ENCODE measurements around the gene SPATA16.

DNA sequence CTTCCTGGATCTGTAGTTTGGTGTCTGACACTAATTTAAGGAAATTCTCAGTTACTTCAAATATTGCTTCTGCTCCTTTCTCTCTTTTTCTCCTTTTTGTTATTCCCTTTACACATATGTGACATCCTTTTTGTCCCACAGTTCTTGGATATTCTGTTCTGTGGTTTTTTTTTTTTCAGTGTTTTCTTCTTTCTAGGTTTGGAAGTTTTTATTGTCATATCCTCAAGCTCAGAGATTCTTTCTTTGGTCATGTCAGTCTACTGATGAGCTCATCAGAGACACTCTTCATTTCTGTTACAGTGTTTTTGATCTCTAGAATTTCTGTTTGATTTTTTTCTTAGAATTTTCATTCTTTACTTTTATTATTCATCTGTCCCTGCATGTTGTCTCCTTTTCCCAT is 140.5 kb downstream of the SPATA16 start:
- no peak for TF ChIP-seq CTCF (IDR thresholded peaks at IDR 0.05; ENCODE audit: low read depth, low read length, poor library complexity, severe bottlenecking)
- no peak for TF ChIP-seq EZH2phosphoT487 (IDR thresholded peaks at IDR 0.05; ENCODE audit: borderline replicate concordance, low read length)

Measured in DOHH2 (cell line).